ENCODE measurements around the gene AICDA. TPM values are rescaled to one million over a fixed set of nuclear protein-coding genes. Genes with fewer than 3 reads are reported as not detected.

Gene AICDA
- polyA plus RNA-seq, 1 donor (not counting 4 experiments of a cell fraction or from before 2014, with no cell fraction given): not detected

DNA sequence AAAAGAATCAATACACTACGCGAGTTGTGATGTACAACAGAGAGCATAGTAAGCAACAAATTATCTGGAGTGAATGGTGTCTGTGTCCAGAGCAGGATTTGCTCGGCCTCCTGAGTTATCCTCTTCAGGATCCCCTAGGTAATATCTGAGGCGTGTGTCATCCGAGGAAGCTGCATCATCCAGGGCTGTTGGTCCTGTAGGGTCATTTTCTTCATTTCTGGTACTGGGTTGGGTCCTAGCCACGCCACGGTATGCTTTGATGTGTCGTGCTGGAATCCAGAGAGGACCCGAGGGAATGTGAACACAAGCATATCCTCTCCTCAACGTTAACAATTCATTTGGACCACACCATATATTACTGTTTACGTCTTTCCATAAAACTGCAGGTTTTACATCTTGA, 53.0 kb downstream of the AICDA start:
- H3K27ac ChIP-seq (ENCODE audit: control insufficient read depth, insufficient read depth, low read length): no peak overlapping the region
- H3K36me3 ChIP-seq (ENCODE audit: control insufficient read depth in 2 of 2, extremely low read depth in 1 of 2, insufficient read depth in 2 of 2, low read length in 2 of 2): no peaks in the 10 kb centered on the region
- dilution Hi-C loops (cut with MboI; ENCODE audit: extremely low pct_ligation_motif_present, low sequenced_read_pairs): no loop called here
- H3K4me3 ChIP-seq (ENCODE audit: control insufficient read depth in 2 of 3, extremely low read depth in 1 of 3, insufficient read depth in 2 of 3, low read depth in 1 of 3, low read length in 3 of 3): no peak overlapping the region
- no peak overlapping the region for H3K4me2 ChIP-seq (ENCODE audit: control insufficient read depth, extremely low read depth, insufficient read depth, low read depth, low read length)
- TF ChIP-seq, protein P1, sequence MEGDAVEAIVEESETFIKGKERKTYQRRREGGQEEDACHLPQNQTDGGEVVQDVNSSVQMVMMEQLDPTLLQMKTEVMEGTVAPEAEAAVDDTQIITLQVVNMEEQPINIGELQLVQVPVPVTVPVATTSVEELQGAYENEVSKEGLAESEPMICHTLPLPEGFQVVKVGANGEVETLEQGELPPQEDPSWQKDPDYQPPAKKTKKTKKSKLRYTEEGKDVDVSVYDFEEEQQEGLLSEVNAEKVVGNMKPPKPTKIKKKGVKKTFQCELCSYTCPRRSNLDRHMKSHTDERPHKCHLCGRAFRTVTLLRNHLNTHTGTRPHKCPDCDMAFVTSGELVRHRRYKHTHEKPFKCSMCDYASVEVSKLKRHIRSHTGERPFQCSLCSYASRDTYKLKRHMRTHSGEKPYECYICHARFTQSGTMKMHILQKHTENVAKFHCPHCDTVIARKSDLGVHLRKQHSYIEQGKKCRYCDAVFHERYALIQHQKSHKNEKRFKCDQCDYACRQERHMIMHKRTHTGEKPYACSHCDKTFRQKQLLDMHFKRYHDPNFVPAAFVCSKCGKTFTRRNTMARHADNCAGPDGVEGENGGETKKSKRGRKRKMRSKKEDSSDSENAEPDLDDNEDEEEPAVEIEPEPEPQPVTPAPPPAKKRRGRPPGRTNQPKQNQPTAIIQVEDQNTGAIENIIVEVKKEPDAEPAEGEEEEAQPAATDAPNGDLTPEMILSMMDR (optimal IDR thresholded peaks at IDR 0.05 in 1 of 3, IDR thresholded peaks at IDR 0.05 in 1 of 3, conservative IDR thresholded peaks at IDR 0.05 in 1 of 3; ENCODE audit: extremely low read depth in 1 of 3, insufficient read depth in 2 of 3, low read length in 3 of 3): no peak
- TF ChIP-seq EZH2 (IDR thresholded peaks at IDR 0.05; ENCODE audit: low read length): no peak
- no peak overlapping the region for H2AFZ ChIP-seq (ENCODE audit: control insufficient read depth, low read length)
- DNase-seq (ENCODE audit: low read depth, low spot score): no peak
- H3K9me1 ChIP-seq (ENCODE audit: control insufficient read depth, extremely low read depth, insufficient read depth, low read length): no peaks in the 10 kb centered on the region
- no peaks in the 10 kb centered on the region for H3K27me3 ChIP-seq (ENCODE audit: control insufficient read depth, extremely low read depth, insufficient read depth, low read length)
- FAIRE-seq: no peak
- H3K79me2 ChIP-seq (ENCODE audit: control insufficient read depth, insufficient read depth, low read length): no peaks in the 10 kb centered on the region
- no peaks in the 10 kb centered on the region for H3K9me3 ChIP-seq (ENCODE audit: control insufficient read depth, low read depth, low read length)
- no peak overlapping the region for H3K9ac ChIP-seq (ENCODE audit: control insufficient read depth, extremely low read depth, insufficient read depth, low read length)
- peaks cover 2% of the 10 kb centered on the region for H3K4me1 ChIP-seq (ENCODE audit: control insufficient read depth, extremely low read depth, insufficient read depth, low read length)
- no peaks in the 10 kb centered on the region for H4K20me1 ChIP-seq (ENCODE audit: control insufficient read depth, extremely low read depth, insufficient read depth, low read length)

GRCh38 chr12:8556531-8557097, 56.0 kb downstream of the AICDA start:
- H3K79me2 ChIP-seq (ENCODE audit: control insufficient read depth, insufficient read depth, low read length): no peaks in the 10 kb centered on the region
- H2AFZ ChIP-seq (ENCODE audit: control insufficient read depth, low read length): no peak overlapping the region
- H3K9me1 ChIP-seq (ENCODE audit: control insufficient read depth, extremely low read depth, insufficient read depth, low read length): no peaks in the 10 kb centered on the region
- no peaks in the 10 kb centered on the region for H3K36me3 ChIP-seq (ENCODE audit: control insufficient read depth in 2 of 2, extremely low read depth in 1 of 2, insufficient read depth in 2 of 2, low read length in 2 of 2)
- no peak overlapping the region for H3K4me2 ChIP-seq (ENCODE audit: control insufficient read depth, extremely low read depth, insufficient read depth, low read depth, low read length)
- H3K27ac ChIP-seq (ENCODE audit: control insufficient read depth, insufficient read depth, low read length): no peak overlapping the region
- no peaks in the 10 kb centered on the region for H3K27me3 ChIP-seq (ENCODE audit: control insufficient read depth, extremely low read depth, insufficient read depth, low read length)
- no peaks in the 10 kb centered on the region for H4K20me1 ChIP-seq (ENCODE audit: control insufficient read depth, extremely low read depth, insufficient read depth, low read length)
- no peak overlapping the region for H3K4me3 ChIP-seq (ENCODE audit: control insufficient read depth in 2 of 3, extremely low read depth in 1 of 3, insufficient read depth in 2 of 3, low read depth in 1 of 3, low read length in 3 of 3)
- TF ChIP-seq, protein P1 (optimal IDR thresholded peaks at IDR 0.05 in 1 of 3, IDR thresholded peaks at IDR 0.05 in 1 of 3, conservative IDR thresholded peaks at IDR 0.05 in 1 of 3; ENCODE audit: extremely low read depth in 1 of 3, insufficient read depth in 2 of 3, low read length in 3 of 3): no peak
- TF ChIP-seq EZH2 (IDR thresholded peaks at IDR 0.05; ENCODE audit: low read length): no peak
- no peaks in the 10 kb centered on the region for H3K9me3 ChIP-seq (ENCODE audit: control insufficient read depth, low read depth, low read length)
- peaks cover 4% of the 10 kb centered on the region for H3K4me1 ChIP-seq (ENCODE audit: control insufficient read depth, extremely low read depth, insufficient read depth, low read length)
- no peak overlapping the region for H3K9ac ChIP-seq (ENCODE audit: control insufficient read depth, extremely low read depth, insufficient read depth, low read length)
- DNase-seq (ENCODE audit: low read depth, low spot score): no peak
- dilution Hi-C loops (cut with MboI; ENCODE audit: extremely low pct_ligation_motif_present, low sequenced_read_pairs): no loop called here
- FAIRE-seq: no peak

All from keratinocyte (primary cell).